ENCODE data around the gene BRS3.

- TF ChIP-seq, protein P1, sequence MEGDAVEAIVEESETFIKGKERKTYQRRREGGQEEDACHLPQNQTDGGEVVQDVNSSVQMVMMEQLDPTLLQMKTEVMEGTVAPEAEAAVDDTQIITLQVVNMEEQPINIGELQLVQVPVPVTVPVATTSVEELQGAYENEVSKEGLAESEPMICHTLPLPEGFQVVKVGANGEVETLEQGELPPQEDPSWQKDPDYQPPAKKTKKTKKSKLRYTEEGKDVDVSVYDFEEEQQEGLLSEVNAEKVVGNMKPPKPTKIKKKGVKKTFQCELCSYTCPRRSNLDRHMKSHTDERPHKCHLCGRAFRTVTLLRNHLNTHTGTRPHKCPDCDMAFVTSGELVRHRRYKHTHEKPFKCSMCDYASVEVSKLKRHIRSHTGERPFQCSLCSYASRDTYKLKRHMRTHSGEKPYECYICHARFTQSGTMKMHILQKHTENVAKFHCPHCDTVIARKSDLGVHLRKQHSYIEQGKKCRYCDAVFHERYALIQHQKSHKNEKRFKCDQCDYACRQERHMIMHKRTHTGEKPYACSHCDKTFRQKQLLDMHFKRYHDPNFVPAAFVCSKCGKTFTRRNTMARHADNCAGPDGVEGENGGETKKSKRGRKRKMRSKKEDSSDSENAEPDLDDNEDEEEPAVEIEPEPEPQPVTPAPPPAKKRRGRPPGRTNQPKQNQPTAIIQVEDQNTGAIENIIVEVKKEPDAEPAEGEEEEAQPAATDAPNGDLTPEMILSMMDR (IDR thresholded peaks at IDR 0.05): no peak
- TF ChIP-seq POLR2A (IDR thresholded peaks at IDR 0.05) (no peak), EP300 (IDR thresholded peaks at IDR 0.05) (no peak), POLR2AphosphoS5 (IDR thresholded peaks at IDR 0.05) (no peak)
Measured at GRCh38 chrX:136480383-136480782, 7.4 kb upstream of the BRS3 start.

Measured in stomach (tissue), 4 donors.